OCI-LY3 (cell line): ENCODE results near the gene USP28.

Experiments used
- CTCF ChIP-seq: fragments of 200-600, 300-600 bp; sonication (generic); IDR thresholded peaks from 2 replicates; pipeline ENCODE4 v1.5.1; 2014; ENCODE audit warnings: antibody characterized with exemption, low read length, low read depth
- EZH2phosphoT487 ChIP-seq: fragments of 200-600 bp; shearing (Covaris generic); IDR thresholded peaks from 2 replicates; pipeline ENCODE4 v1.6.1; 2018; ENCODE audit warnings: antibody characterized with exemption, mixed run types, low read depth

GRCh38 chr11:113781682-113782081, 93.7 kb downstream of the USP28 start:
- TF ChIP-seq CTCF (no peak), EZH2phosphoT487 (no peak)
